Right atrium auricular region (tissue), 2 donors: Measurements from ENCODE around the gene PPP4R2. TPM values are rescaled to one million over a fixed set of nuclear protein-coding genes. Genes with fewer than 3 reads are reported as not detected.

Experiments used
- DNase-seq: peaks from one replicate; pipeline ENCODE4 v3.0.0-alpha.2; 2019; ENCODE audit warnings: low spot score
- H3K27ac ChIP-seq, 2 donors: fragments of 200-600 bp; sonication (generic); 1 replicate in 1 of 2; 2 replicates in 1 of 2; pipeline ENCODE4 v1.5.1; 2016 to 2019
- H3K27me3 ChIP-seq, 2 donors: fragments of 200-600 bp; sonication (generic); one replicate each; pipeline versions ENCODE4 v1.5.1 to v1.6.0; 2017 to 2019
- H3K36me3 ChIP-seq: fragments of 200-600 bp; sonication (generic); one replicate; pipeline ENCODE4 v1.5.1; 2016
- H3K4me1 ChIP-seq, 2 donors: fragments of 200-600 bp; sonication (generic); one replicate each; pipeline versions ENCODE4 v1.5.1 to v1.6.0; 2017 to 2019
- H3K4me3 ChIP-seq, 2 donors: fragments of 200-600 bp; sonication (generic); 1 replicate in 1 of 2; 2 replicates in 1 of 2; pipeline ENCODE4 v1.5.1; 2017 to 2019; ENCODE audit warnings: mild to moderate bottlenecking in 1 of 2, moderate library complexity in 1 of 2
- H3K9me3 ChIP-seq, 2 donors: fragments of 200-600 bp; sonication (generic); one replicate each; pipeline ENCODE4 v1.5.1; 2019
- CTCF ChIP-seq, 2 donors: fragments of 200-600 bp; sonication (generic); IDR thresholded peaks; one replicate each; pipeline ENCODE4 v1.5.1; 2019; ENCODE audit warnings: antibody characterized with exemption in 2 of 2
- total RNA-seq, 2 donors: library from RNA; depleted of rRNA; stranded (reverse); fragments of >200 nt; gene quantifications; one replicate each; pipeline ENCODE4 v1.1.0, GENCODE V29; 2016

Gene PPP4R2
- total RNA-seq, 2 donors from 2014 or later = 30.8 to 31.6 TPM

GRCh38 chr3:73108750-73109149, 112.1 kb downstream of the PPP4R2 start:
- Histone ChIP-seq H3K4me1 (no peaks in the 10 kb centered on the region), H3K4me3 (no peak overlapping the region), H3K27me3 (no peaks in the 10 kb centered on the region), H3K36me3 (no peaks in the 10 kb centered on the region), H3K27ac (no peak overlapping the region), H3K9me3 (no peaks in the 10 kb centered on the region)
- no peak for DNase-seq
- TF ChIP-seq CTCF (IDR thresholded peaks at IDR 0.05) = no peak

- Histone ChIP-seq H3K27ac (no peak overlapping the region), H3K27me3 (no peaks in the 10 kb centered on the region), H3K4me3 (no peak overlapping the region), H3K9me3 (no peaks in the 10 kb centered on the region), H3K4me1 (no peaks in the 10 kb centered on the region), H3K36me3 (no peaks in the 10 kb centered on the region)
- no peak for DNase-seq
- TF ChIP-seq CTCF (IDR thresholded peaks at IDR 0.05) = no peak
Observed at GRCh38 chr3:73110530-73110929, 113.9 kb downstream of the PPP4R2 start.

GRCh38 chr3:73114711-73115110, 118.1 kb downstream of the PPP4R2 start:
- H3K27me3 ChIP-seq = no peaks in the 10 kb centered on the region
- H3K36me3 ChIP-seq = no peaks in the 10 kb centered on the region
- DNase-seq = no peak
- H3K4me3 ChIP-seq = no peak overlapping the region
- no peaks in the 10 kb centered on the region for H3K4me1 ChIP-seq
- no peak overlapping the region for H3K27ac ChIP-seq
- TF ChIP-seq CTCF (IDR thresholded peaks at IDR 0.05) = no peak
- H3K9me3 ChIP-seq = no peaks in the 10 kb centered on the region

- H3K36me3 ChIP-seq = no peaks in the 10 kb centered on the region
- DNase-seq = no peak
- H3K27me3 ChIP-seq = no peaks in the 10 kb centered on the region
- H3K9me3 ChIP-seq = no peaks in the 10 kb centered on the region
- no peak for TF ChIP-seq CTCF (IDR thresholded peaks at IDR 0.05)
- H3K4me1 ChIP-seq = no peaks in the 10 kb centered on the region
- peak overlapping the region; percentile 36 to 46 for H3K27ac ChIP-seq
- no peak overlapping the region for H3K4me3 ChIP-seq
Observed at GRCh38 chr3:73115806-73116205, 119.2 kb downstream of the PPP4R2 start.

Other genes starting within 250 kb of the PPP4R2 start
- 10 to 100 TPM; 16.5 to 19.5 TPM for gene SHQ1, start 148.4 kb upstream of the PPP4R2 start, total RNA-seq
- gene GXYLT2, start 108.8 kb upstream of the PPP4R2 start, total RNA-seq = 10 to 100 TPM; 31.7 to 37.3 TPM
- 1 to 10 TPM in 1 of 2 donors, under 1 TPM in 1; 0.67 to 1.4 TPM for gene EBLN2, start 64.8 kb downstream of the PPP4R2 start, total RNA-seq